Gastrocnemius medialis (tissue), 4 donors: ENCODE results near the gene TTC12.

Experiments
- POLR2A ChIP-seq, 2 donors: fragments of 450-650 bp; IDR thresholded peaks; one replicate each; pipeline ENCODE4 v1.6.1; 2017; ENCODE audit warnings: antibody characterized with exemption in 2 of 2, mild to moderate bottlenecking in 2 of 2, moderate library complexity in 2 of 2
- TF ChIP-seq, protein P1 (sequence below), 5 experiments: fragments of 450-650 bp in 3 of 5; fragments of 200-600 bp in 2 of 5; sonication (generic) in 2 of 5; IDR thresholded peaks in 4 of 5; conservative IDR thresholded peaks in 1 of 5; 1 replicate in 4 of 5; 2 replicates in 1 of 5; pipeline ENCODE4 v1.5.1; 2016 to 2019; ENCODE audit warnings: antibody characterized with exemption in 5 of 5, mild to moderate bottlenecking in 3 of 5, moderate library complexity in 3 of 5

DNA sequence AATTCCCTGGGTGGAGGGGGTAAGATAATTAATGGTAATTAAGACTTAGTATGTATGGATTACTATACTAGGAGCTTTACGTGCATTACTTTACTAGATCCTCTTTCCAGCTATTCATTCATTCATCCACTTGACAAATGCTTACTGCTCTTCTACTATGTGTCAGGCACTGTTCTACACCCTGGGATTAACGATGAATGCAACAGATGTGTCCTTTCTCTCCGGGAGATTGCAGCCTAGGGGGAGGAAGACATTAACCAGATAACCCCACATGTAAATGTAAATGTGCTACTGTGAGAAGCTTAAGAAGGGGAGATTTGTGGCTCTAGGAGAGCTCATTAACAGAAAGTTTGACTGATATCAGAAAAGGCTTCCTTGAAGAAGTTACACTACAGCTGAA, 74.9 kb downstream of the TTC12 start:
- TF ChIP-seq POLR2A (IDR thresholded peaks at IDR 0.05) = no peak
- TF ChIP-seq, protein P1, sequence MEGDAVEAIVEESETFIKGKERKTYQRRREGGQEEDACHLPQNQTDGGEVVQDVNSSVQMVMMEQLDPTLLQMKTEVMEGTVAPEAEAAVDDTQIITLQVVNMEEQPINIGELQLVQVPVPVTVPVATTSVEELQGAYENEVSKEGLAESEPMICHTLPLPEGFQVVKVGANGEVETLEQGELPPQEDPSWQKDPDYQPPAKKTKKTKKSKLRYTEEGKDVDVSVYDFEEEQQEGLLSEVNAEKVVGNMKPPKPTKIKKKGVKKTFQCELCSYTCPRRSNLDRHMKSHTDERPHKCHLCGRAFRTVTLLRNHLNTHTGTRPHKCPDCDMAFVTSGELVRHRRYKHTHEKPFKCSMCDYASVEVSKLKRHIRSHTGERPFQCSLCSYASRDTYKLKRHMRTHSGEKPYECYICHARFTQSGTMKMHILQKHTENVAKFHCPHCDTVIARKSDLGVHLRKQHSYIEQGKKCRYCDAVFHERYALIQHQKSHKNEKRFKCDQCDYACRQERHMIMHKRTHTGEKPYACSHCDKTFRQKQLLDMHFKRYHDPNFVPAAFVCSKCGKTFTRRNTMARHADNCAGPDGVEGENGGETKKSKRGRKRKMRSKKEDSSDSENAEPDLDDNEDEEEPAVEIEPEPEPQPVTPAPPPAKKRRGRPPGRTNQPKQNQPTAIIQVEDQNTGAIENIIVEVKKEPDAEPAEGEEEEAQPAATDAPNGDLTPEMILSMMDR (IDR thresholded peaks at IDR 0.05 in 4 of 5, conservative IDR thresholded peaks at IDR 0.05 in 1 of 5) = no peak
